GM15510 (cell line): ENCODE measurements around the gene PFKFB2.

Experiments
- POLR2A ChIP-seq: IDR thresholded peaks from 3 replicates; pipeline ENCODE4 v1.6.1; 2011; ENCODE audit warnings: borderline replicate concordance; ENCODE audit not compliant: insufficient read length; ENCODE audit errors: extremely low read depth

The PFKFB2 gene

DNA sequence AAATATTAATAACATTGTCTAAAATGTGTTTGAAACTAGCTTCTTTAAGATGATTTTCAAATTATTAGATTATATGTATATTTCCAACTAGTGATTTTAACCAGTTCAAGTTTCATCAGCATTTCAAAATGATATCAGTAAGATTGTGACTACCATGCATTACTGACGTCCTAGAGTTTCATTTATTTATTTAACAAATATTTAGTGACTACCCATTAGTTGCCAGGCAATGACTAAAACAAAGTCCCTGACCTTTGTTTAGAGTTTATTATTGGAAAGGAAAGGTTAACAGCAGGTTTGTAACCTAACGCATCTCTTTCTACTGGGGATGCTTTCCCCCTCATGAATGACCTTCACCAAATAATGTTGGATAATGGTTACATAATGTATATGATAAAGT is 28.0 kb downstream of the PFKFB2 start:
- TF ChIP-seq POLR2A = no peak

DNA sequence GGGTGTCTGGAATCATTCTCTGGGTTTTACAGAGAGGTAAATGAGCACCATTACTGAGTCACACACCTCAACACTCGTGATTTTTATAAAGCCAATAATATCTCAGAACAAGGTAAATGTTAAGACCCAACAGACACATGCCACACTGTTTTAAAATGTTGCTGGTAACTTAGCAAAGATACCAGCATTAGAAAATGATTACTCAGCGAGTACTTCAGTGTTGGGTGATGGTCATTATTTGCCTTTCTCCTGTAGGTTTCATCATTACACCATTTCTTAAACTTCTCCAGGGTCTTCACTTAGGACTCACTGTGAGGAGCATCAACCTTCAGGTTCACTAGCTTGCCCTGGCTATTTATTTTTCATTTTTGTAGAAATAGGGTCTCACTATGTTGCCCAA is 28.7 kb downstream of the PFKFB2 start:
- TF ChIP-seq POLR2A = no peak

DNA sequence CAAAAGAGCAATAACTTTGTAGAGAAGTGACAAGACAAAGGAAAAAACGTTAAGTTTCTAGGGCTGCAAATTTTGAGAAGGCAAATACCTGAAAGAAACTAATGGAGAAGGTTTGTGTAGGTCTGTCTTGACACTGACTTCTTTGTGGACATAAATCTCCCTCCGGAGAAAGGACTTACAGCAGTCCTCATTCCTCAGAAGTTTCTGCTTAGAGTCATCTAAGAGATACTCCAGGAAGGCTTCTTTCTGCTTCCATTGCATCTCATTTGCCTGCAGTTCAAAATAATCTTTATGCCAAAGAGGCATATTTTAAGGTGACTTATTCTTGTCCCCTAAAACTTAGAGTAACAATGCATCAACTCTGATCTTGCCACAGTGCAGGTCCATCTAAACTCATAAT is 31.2 kb downstream of the PFKFB2 start:
- no peak for TF ChIP-seq POLR2A

DNA sequence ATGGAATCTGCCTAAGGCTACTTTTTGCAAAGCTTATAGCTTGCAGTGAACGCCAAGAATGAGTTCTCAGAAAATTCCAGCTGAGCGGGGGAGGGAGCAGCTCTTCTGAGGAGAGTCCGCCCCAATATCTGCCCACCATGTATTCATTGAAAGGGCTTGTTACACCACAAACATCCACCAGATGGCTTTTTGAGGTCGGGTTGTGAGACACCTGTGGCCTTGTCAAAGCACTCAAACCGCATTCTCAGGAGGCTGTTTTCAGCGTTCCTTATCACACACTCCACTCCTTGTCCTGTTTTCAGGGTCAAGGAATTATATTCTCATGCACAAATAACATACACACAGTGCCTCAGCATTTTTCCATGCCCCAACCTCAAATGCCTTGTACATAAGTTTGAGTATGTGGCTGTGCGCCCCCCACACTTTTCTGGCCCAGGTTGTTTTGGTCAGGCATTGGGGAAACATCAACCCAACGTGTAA is 31.7 kb downstream of the PFKFB2 start:
- TF ChIP-seq POLR2A = no peak

DNA sequence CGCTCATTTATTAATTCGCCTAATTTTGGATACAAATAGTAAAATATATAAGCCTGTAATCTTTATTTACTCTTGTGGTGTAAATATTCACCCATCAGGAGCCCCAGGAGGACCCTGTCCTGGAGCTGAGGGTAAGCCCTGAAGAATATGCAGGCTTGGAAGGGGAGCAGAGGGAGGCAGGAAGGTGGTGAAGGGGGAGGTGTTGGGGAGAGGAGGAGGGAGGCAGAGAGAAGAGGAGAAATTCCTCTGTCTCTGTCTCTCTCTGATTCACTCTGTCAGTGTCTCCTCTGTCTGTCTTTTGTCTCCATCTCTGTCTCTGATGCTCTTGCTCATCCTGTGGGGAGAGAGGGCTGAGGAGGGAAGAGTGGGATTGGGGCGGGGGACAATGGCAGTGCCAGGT is 32.8 kb downstream of the PFKFB2 start:
- TF ChIP-seq POLR2A = no peak

DNA sequence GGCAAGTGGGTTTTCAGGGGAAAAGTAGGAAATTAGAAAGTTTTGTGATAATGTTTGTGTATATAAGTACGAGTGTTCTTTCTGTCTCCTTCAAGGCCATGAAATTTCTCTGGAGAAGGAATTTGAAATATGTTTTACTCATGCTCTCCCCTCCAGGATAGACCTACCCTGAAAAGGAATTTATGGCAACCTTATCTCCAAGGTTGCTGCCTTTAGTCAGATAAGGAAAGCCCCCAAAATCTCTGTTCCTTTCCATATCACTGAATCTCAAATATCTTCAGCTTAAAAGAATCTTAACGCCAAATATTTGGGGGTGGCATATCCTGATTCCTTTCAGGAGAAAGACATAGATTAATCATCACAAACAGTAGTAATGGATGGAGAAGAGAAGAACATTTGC is 35.1 kb downstream of the PFKFB2 start:
- no peak for TF ChIP-seq POLR2A

DNA sequence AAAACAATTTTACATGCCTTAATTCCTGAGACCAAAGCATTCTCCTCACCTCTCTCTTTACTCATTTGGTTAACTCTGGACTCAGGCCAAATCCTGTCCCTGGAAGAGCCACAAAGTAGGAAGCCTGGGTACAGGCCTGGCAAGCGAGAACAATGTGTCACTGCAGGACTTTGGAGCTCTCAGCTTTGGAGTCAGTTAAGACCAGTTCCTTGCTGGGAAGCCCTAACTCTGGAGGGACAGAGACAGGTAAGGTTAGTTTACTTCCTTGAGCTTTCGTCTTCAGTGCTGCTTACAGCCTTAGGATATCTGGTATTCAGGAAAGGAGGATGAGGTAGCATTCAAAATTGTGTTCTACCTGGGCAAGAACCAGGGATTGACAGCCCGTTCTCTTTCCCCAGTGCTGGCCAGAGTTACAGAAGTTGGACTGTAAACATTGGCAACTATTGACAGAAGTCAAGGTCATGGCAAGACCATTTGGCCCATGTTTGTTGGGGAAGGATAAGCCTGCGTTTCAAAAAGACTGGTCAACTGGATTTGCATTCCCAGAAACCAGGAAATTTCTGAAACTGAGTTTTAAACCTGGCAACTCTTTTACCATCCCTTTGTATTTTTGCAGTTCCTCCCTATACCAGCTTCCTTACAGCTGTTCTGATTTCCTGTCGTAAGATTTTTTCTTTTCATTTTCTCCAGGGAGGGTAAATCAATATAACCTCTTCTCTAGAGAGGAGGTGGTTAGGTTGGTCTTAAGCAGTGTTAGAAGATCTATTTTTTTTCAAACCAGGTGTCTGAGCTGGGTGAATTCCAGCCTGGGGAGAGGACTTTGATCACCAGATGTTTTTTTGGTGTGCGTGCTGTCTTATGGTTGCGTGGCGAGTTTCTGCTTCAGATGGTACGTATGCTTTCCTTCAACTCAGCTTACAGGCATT is 35.9 kb downstream of the PFKFB2 start, which contains the start of gene C4BPB:
Gene C4BPB, plus strand, starts transcription at position 160 of the 926 bp plus-strand sequence. Its CDS starts 672 bp downstream, at position 832.
- TF ChIP-seq POLR2A = no peak

DNA sequence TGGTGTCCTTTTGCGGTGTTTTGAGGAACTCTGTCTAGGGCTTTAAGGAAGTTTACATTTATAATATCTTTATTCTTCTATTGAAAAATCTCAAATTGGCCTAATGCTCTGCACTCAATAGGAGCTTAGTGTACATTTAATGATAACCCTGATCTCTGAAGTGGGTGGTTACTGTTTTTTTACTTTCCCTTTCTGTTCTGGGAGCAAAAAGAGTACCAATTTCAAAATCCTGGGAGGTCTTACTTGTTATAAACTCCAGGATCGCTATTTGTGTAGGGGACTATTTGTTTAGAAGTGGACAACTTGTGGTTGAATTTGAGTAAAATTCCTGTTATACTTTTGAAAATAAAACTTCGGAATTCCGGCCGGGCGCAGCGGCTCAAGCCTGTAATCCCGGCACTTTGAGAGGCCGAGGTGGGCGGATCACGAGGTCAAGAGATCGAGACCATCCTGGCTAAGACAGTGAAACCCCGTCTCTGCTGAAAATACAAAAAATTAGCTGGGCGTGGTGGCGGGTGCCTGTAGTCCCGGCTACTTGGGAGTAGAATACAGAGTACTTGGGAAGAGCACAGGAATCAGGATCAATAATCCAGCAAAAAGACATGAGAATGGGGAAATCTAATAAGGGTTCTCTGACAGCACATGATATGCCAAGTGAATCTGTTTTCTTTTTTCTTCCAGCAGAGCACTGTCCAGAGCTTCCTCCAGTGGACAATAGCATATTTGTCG is 36.7 kb downstream of the PFKFB2 start:
- TF ChIP-seq POLR2A = no peak

DNA sequence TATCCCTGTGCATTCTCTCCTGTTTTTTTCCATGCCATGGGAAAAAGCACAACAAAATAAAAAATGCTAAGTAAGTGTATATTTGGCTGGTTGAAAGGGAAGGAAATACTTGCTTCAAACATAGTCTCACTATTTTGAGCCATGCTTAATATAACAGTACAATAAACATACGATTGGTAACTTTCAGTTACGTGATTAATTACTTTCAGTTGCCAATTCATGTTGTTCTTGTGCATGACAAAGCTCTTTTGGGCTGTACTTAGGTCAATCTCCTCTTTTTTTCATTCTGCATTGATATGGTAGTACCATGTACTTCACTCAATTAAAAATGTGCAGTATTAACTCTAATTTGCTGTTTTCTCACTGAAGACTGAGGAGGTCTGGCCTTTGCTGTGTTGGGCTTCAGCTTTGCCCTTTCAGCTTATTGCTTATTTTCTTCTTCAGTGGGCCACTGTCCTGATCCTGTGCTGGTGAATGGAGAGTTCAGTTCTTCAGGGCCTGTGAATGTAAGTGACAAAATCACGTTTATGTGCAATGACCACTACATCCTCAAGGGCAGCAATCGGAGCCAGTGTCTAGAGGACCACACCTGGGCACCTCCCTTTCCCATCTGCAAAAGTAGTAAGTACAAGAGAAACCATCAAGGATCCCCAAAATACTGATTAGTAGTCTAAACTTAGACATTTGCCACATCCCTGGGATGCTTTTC is 38.3 kb downstream of the PFKFB2 start:
- TF ChIP-seq POLR2A = no peak

DNA sequence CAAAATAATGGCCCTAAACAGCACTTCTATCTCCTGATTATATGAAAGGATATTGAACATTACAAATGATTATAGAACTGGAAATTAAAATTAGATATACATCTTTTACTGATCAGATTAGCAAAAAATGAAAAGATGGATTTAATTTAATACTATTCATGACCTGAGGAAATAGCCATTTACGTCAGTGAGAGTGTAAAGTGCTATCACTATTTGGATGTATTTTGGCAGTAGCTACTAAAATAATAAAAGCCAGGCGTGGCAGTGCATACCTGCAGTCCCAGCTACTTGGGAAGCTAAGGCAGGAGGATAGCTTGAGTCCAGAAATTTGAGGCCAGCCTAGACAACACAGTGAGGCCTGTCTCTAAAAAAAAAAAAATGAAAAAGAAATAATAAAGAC is 40.9 kb downstream of the PFKFB2 start:
- no peak for TF ChIP-seq POLR2A

DNA sequence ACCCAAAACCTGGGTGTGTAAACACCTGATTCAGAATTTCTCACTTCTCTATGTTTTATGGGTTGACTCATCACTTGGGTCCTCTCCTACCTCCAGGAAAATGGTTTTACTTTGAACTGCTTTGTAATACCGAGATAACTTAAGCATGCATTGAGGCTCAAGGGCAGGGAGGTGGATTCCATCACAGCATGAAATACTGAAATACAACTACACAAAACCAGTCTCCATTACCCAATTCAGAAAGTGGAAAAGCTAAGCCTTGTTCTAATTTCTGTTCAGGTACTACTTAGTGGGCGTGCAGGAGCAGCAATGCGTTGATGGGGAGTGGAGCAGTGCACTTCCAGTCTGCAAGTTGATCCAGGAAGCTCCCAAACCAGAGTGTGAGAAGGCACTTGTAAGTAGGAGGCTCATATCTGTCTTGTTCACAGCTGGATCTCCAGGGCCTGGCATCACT is 44.8 kb downstream of the PFKFB2 start:
- TF ChIP-seq POLR2A = no peak

DNA sequence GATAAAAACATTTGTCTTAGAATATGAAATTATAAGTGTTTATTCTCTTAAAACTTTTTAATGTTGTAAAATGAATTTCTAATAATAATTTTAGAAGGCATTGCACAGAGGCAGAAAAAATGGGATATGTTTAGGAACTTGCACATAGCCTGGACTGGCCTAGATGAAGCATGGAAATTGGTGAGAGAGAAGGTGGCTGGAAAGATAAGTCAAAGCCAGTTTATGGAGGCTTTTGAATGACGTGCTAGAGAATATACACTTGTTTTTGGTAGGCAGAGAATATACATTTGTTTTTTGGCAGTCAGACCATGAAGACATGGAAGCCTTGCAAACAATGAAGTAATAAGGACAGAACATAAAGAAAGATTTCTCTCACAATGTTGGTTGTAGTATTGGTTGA is 48.6 kb downstream of the PFKFB2 start:
- no peak for TF ChIP-seq POLR2A

DNA sequence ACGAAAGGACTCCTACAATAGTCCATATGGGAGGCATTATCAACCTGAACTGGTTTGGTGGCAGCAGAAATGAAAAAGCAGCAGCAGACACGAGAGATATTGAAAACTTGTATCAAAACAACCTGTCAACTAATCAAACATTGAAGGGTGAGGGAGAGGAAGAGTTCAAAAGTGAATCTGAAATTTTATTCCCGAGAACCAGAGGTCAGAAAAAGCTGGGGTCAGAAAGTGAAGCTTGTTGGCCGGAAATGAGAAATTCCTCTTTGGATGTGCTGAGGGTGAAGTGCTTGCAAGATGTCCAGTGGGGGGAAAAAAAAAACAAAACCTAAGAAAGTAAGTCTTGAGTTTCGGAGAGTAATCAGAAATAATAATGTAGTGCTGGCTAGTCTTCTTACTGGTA is 49.1 kb downstream of the PFKFB2 start:
- TF ChIP-seq POLR2A = no peak

DNA sequence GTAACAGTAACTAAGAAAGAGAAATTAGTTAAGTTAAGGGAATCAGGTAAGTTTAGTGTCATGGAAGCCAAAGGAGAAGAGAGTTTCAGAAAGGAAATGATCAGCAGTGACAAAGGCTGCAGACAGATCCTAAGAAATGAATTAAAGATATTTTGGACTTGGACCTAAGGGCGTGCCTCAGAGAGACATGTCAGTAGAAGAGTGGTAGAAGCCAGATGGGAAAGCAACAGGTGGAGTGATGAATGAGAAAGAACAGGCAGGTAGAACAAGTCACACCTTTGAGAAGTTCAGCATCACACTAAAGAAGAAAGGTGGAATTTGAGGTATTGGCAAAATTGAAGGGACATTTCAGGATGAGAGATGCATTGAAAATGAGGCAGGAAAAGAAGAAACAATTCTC is 49.6 kb downstream of the PFKFB2 start:
- TF ChIP-seq POLR2A = no peak

DNA sequence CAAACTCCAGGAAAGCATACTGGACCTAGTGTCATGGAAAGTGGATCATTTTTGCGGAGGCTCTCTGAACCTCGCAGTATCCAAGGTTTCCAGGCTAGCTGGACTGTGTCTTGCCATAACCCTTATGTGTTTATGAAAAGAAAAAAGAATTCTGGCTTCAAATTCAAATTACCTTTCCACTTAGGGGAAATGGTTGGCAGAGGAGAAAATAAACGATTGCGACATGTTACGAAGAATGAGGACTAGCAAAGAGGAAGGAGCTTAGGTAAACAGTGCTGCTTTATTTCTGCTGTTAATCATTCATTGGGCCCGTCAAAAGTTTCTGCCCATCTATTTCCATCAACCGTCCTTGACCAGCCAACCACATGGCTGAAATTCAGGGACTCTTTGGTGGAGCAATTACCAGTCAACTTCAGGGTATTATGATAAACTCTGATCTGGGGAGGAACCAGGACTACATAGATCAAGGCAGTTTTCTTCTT is 50.9 kb downstream of the PFKFB2 start, which contains the start of gene C4BPA:
Gene C4BPA, plus strand, starts transcription at position 342 of the 482 bp plus-strand sequence. CDS start 8,793 bp downstream, outside the sequence.
- no peak for TF ChIP-seq POLR2A

DNA sequence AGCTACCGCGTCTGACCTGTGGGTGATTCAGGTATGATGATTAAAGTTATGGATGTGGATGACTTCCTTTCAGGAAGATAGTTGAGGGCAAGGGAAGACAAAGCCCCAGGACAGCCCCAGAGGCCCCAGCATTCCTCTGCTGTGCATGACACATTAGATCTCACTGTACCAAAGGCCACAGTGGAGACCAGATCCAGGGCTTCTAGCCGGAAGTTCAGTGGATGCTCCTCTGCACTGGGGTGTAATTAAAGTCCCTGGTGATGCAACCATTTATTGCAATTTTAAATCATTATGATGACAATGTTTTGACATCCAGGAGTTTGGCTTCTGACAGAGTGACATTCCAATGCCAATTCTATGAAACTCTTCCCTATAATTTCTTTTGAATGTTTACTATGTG is 55.9 kb downstream of the PFKFB2 start:
- TF ChIP-seq POLR2A = no peak
